ENCODE measurements around the gene TRIM43B.

DNA sequence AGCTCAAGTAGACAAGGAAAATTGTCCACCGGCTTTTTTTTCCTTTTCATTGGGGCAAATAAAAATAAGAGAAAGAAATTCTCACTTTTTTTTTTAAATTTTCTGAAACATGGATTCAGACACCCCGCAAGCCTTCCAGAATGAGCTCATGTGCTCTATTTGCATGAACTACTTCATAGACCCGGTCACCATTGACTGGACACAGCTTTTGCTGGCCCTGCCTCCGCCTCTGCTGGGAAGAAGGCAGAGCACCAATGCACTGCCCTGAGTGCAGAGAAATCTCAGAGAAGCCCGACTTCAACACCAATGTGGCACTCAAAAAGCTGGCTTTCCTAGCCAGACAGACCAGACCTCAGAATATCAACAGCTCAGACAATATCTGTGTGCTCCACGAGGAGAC lies 30.2 kb upstream of the TRIM43B start:
- TF ChIP-seq EGR1 (IDR thresholded peaks at IDR 0.05; ENCODE audit: low read depth) = no peak
- TF ChIP-seq, protein P1, sequence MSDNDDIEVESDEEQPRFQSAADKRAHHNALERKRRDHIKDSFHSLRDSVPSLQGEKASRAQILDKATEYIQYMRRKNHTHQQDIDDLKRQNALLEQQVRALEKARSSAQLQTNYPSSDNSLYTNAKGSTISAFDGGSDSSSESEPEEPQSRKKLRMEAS (IDR thresholded peaks at IDR 0.05) = no peak
- TF ChIP-seq, protein P2, sequence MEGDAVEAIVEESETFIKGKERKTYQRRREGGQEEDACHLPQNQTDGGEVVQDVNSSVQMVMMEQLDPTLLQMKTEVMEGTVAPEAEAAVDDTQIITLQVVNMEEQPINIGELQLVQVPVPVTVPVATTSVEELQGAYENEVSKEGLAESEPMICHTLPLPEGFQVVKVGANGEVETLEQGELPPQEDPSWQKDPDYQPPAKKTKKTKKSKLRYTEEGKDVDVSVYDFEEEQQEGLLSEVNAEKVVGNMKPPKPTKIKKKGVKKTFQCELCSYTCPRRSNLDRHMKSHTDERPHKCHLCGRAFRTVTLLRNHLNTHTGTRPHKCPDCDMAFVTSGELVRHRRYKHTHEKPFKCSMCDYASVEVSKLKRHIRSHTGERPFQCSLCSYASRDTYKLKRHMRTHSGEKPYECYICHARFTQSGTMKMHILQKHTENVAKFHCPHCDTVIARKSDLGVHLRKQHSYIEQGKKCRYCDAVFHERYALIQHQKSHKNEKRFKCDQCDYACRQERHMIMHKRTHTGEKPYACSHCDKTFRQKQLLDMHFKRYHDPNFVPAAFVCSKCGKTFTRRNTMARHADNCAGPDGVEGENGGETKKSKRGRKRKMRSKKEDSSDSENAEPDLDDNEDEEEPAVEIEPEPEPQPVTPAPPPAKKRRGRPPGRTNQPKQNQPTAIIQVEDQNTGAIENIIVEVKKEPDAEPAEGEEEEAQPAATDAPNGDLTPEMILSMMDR (IDR thresholded peaks at IDR 0.05 in 2 of 3, conservative IDR thresholded peaks at IDR 0.05 in 1 of 3; ENCODE audit: borderline replicate concordance in 1 of 3, insufficient read depth in 1 of 3, low read depth in 2 of 3, low read length in 2 of 3) = no peak
- TF ChIP-seq SRF (IDR thresholded peaks at IDR 0.05; ENCODE audit: low read depth) = no peak
- no peak for TF ChIP-seq POLR2AphosphoS5 (IDR thresholded peaks at IDR 0.05; ENCODE audit: low read depth, low read length)
- TF ChIP-seq POLR2A (IDR thresholded peaks at IDR 0.05; ENCODE audit: borderline replicate concordance, extremely low read depth, insufficient read depth, insufficient read length) = no peak
- TF ChIP-seq, protein P3, sequence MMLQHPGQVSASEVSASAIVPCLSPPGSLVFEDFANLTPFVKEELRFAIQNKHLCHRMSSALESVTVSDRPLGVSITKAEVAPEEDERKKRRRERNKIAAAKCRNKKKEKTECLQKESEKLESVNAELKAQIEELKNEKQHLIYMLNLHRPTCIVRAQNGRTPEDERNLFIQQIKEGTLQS (IDR thresholded peaks at IDR 0.05) = no peak
- TF ChIP-seq YY1 (IDR thresholded peaks at IDR 0.05; ENCODE audit: extremely low read depth, insufficient replicate concordance, low read depth, low read length) = no peak
- TF ChIP-seq, protein P4, sequence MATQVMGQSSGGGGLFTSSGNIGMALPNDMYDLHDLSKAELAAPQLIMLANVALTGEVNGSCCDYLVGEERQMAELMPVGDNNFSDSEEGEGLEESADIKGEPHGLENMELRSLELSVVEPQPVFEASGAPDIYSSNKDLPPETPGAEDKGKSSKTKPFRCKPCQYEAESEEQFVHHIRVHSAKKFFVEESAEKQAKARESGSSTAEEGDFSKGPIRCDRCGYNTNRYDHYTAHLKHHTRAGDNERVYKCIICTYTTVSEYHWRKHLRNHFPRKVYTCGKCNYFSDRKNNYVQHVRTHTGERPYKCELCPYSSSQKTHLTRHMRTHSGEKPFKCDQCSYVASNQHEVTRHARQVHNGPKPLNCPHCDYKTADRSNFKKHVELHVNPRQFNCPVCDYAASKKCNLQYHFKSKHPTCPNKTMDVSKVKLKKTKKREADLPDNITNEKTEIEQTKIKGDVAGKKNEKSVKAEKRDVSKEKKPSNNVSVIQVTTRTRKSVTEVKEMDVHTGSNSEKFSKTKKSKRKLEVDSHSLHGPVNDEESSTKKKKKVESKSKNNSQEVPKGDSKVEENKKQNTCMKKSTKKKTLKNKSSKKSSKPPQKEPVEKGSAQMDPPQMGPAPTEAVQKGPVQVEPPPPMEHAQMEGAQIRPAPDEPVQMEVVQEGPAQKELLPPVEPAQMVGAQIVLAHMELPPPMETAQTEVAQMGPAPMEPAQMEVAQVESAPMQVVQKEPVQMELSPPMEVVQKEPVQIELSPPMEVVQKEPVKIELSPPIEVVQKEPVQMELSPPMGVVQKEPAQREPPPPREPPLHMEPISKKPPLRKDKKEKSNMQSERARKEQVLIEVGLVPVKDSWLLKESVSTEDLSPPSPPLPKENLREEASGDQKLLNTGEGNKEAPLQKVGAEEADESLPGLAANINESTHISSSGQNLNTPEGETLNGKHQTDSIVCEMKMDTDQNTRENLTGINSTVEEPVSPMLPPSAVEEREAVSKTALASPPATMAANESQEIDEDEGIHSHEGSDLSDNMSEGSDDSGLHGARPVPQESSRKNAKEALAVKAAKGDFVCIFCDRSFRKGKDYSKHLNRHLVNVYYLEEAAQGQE (IDR thresholded peaks at IDR 0.05; ENCODE audit: low read depth) = no peak
- no peak for TF ChIP-seq ZNF274 (IDR thresholded peaks at IDR 0.05; ENCODE audit: low read depth, low read length)
- no peak for TF ChIP-seq EZH2phosphoT487 (IDR thresholded peaks at IDR 0.05; ENCODE audit: borderline replicate concordance)
- no peak for TF ChIP-seq EZH2 (IDR thresholded peaks at IDR 0.05)

Data from HCT116 (cell line).